GM12865 (cell line): Measurements from ENCODE around the gene AVP.
"Not testable (repeated sequence)": the region's sequence is repeated elsewhere in the genome, so short reads cannot be mapped to it uniquely, and the experiment has no call there.

Experiments
- DNase-seq: peaks from one replicate; pipeline ENCODE4 v3.0.0; 2010; ENCODE audit warnings: low read depth
- H3K4me3 ChIP-seq: 2 replicates; pipeline ENCODE4 v1.5.1; 2011; ENCODE audit warnings: mild to moderate bottlenecking, low read depth, low read length, control low read depth
- CTCF ChIP-seq: IDR thresholded peaks from 2 replicates; pipeline ENCODE4 v1.5.1; 2011; ENCODE audit warnings: low read length, control low read depth, low read depth, inconsistent platforms; ENCODE audit not compliant: insufficient read depth; ENCODE audit errors: missing control alignments

The AVP gene

GRCh38 chr20:3124163-3124562 is 39.6 kb upstream of the AVP start:
- not testable (repeated sequence) for DNase-seq, H3K4me3 ChIP-seq

GRCh38 chr20:3123542-3123941 is 39.0 kb upstream of the AVP start:
- no peak for DNase-seq

GRCh38 chr20:3121955-3122610 is 37.6 kb upstream of the AVP start:
- no peak for TF ChIP-seq CTCF
- no peak overlapping the region for H3K4me3 ChIP-seq
- DNase-seq = no peak

More at GRCh38 chr20:3123542-3123941, 39.0 kb upstream of the AVP start:
- no peak overlapping the region for H3K4me3 ChIP-seq
- no peak for TF ChIP-seq CTCF

DNA sequence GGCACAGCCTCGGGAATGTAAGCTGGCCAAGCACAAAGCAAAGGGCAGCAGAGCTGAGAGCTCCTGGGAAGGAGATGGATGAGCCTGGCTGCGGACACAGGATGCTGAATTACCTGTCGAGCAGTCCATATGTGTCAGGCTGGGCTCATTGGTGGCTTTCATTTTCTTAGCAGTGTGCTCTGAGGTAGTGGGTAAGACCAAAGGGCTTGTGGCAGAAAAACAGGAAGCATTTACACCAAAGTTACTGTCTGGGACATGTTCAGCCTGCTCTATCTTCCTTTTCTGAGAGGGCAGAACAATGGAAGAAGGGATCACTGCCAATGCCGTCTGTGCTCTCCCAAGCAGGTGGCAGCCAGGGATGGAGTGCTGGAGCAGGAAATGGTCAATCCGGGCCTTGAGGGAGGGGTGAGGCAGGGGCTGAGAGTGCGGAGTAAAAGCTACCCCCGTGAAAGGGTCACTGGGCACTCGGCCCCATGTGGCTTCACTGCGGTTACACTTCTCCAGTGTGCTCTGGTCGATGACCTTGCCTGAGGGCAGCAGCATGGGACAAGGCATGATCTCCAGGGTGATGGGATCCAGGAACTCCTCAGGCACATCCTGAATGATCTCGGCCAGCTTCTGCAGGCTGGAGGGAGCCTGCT is 36.9 kb upstream of the AVP start:
- no peak overlapping the region for H3K4me3 ChIP-seq
- no peak for DNase-seq
- no peak for TF ChIP-seq CTCF

GRCh38 chr20:3119044-3119443 is 34.5 kb upstream of the AVP start:
- no peak for TF ChIP-seq CTCF
- no peak overlapping the region for H3K4me3 ChIP-seq
- no peak for DNase-seq

- not testable (repeated sequence) for H3K4me3 ChIP-seq
- DNase-seq = peak; percentile 46
- peak; percentile 22 for TF ChIP-seq CTCF
Measured at GRCh38 chr20:3117839-3118379, 33.4 kb upstream of the AVP start.

DNA sequence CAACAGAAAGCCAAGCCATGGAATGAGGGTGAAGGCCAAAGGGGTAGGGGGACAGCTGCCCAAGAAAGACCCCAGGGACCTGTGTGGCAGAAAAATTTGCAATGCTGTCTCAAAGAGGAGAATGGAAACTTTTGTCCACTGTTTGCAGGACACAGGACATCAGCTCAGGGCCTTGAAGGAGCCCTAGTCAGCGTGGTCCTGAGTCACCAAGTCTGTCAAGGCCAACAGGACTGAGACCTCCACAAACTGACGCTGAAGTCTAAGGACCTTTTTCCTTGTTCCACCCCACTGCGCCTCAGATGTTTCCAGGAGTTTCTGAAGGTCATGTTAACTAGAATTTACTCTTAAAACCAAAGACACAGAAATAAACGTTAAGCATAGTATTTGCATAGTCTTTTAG is 31.8 kb upstream of the AVP start:
- H3K4me3 ChIP-seq = no peak overlapping the region
- DNase-seq = no peak
- no peak for TF ChIP-seq CTCF
